HEK293T (cell line): ENCODE data around the gene PRG3.

ENCODE experiments used
- ARNT ChIP-seq: fragments of 450-650 bp; IDR thresholded peaks from 2 replicates; pipeline ENCODE4 v1.6.1; 2017; ENCODE audit warnings: mild to moderate bottlenecking
- BHLHE40 ChIP-seq: fragments of 450-650 bp; IDR thresholded peaks from 2 replicates; pipeline ENCODE4 v1.6.1; 2016; ENCODE audit warnings: mild to moderate bottlenecking, moderate library complexity, borderline replicate concordance
- FOXA1 ChIP-seq: fragments of 450-650 bp; IDR thresholded peaks from 2 replicates; pipeline ENCODE4 v1.6.1; 2016; ENCODE audit warnings: mild to moderate bottlenecking
- FOXK2 ChIP-seq: fragments of 450-650 bp; IDR thresholded peaks from 2 replicates; pipeline ENCODE4 v1.6.1; 2016; ENCODE audit warnings: mild to moderate bottlenecking
- FOXM1 ChIP-seq: fragments of 450-650 bp; IDR thresholded peaks from 2 replicates; pipeline ENCODE4 v1.6.1; 2017; ENCODE audit warnings: mild to moderate bottlenecking, borderline replicate concordance
- HDGF ChIP-seq: fragments of 450-650 bp; IDR thresholded peaks from 2 replicates; pipeline ENCODE4 v1.6.1; 2017; ENCODE audit warnings: antibody characterized with exemption, borderline replicate concordance
- L3MBTL2 ChIP-seq: fragments of 450-650 bp; conservative IDR thresholded peaks from 2 replicates; pipeline ENCODE4 v1.6.1; 2016; ENCODE audit warnings: mild to moderate bottlenecking
- LEF1 ChIP-seq: fragments of 450-650 bp; IDR thresholded peaks from 2 replicates; pipeline ENCODE4 v1.6.1; 2017; ENCODE audit warnings: mild to moderate bottlenecking, borderline replicate concordance
- NFRKB ChIP-seq: fragments of 450-650 bp; IDR thresholded peaks from 2 replicates; pipeline ENCODE4 v1.6.1; 2016; ENCODE audit warnings: mild to moderate bottlenecking, moderate library complexity
- SP1 ChIP-seq: fragments of 450-650 bp; IDR thresholded peaks from 2 replicates; pipeline ENCODE4 v1.6.1; 2017
- SUZ12 ChIP-seq: fragments of 450-650 bp; IDR thresholded peaks from 2 replicates; pipeline ENCODE4 v1.6.1; 2016; ENCODE audit warnings: mild to moderate bottlenecking
- TARDBP ChIP-seq: fragments of 450-650 bp; IDR thresholded peaks from 2 replicates; pipeline ENCODE4 v1.6.1; 2016
- ZNF384 ChIP-seq: fragments of 450-650 bp; IDR thresholded peaks from 2 replicates; pipeline ENCODE4 v1.6.1; 2016
- TF ChIP-seq, protein P1 (sequence below): fragments of 450-650 bp; IDR thresholded peaks from 2 replicates; pipeline ENCODE4 v1.6.1; 2016

DNA sequence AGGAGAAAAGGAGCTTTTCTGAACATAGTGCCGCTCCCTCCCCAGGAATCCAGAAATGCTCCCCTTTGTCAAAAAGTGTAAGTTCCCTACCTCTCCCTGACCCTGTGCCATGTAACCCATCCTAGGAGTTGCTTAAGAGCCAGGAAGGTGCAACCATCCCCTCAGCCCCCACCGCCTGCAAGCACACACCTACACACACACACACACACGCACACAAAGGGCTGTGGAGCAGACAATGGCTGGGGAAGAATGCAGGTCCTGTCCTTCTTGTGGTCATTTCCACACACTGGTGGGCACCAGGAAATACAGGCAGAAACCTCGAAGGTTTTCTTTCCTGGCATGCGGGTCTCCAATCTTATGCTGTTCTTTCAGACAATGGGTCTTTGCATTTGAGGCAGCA is 41.6 kb downstream of the PRG3 start:
- TF ChIP-seq FOXM1: no peak
- TF ChIP-seq FOXK2: no peak
- no peak for TF ChIP-seq LEF1
- TF ChIP-seq TARDBP: no peak
- TF ChIP-seq FOXA1: no peak
- no peak for TF ChIP-seq L3MBTL2
- TF ChIP-seq SP1: no peak
- TF ChIP-seq ARNT: no peak
- no peak for TF ChIP-seq NFRKB
- TF ChIP-seq ZNF384: no peak
- TF ChIP-seq HDGF: no peak
- TF ChIP-seq BHLHE40: no peak
- TF ChIP-seq, protein P1, sequence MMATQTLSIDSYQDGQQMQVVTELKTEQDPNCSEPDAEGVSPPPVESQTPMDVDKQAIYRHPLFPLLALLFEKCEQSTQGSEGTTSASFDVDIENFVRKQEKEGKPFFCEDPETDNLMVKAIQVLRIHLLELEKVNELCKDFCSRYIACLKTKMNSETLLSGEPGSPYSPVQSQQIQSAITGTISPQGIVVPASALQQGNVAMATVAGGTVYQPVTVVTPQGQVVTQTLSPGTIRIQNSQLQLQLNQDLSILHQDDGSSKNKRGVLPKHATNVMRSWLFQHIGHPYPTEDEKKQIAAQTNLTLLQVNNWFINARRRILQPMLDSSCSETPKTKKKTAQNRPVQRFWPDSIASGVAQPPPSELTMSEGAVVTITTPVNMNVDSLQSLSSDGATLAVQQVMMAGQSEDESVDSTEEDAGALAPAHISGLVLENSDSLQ: no peak
- no peak for TF ChIP-seq SUZ12
